Mucosa of gallbladder (tissue), 1 donor: ENCODE measurements around the gene S100A13. TPM values are rescaled to one million over a fixed set of nuclear protein-coding genes. Genes with fewer than 3 reads are reported as not detected.

ENCODE experiments used
- DNase-seq: peaks from one replicate; pipeline ENCODE4 v3.0.0-alpha.2; 2020; ENCODE audit warnings: low spot score
- total RNA-seq: library from RNA; stranded (reverse); gene quantifications from one replicate; pipeline ENCODE4 v1.2.1, GENCODE V29; 2021
- donor health status: DM: no; HTN: no; CAD: no.

S100A13 gene
- total RNA-seq, 1 donor from 2014 or later = 64.7 TPM

GRCh38 chr1:153627715-153628626 is 666 bp upstream of the S100A13 start, which contains the start of gene S100A1:
Gene S100A1 (plus strand): TSS chr1:153628434. CDS start chr1:153630522, 2,088 bp downstream.
- DNase-seq = no peak

- DNase-seq = no peak
Measured at GRCh38 chr1:153626477-153626903, 815 bp downstream of the S100A13 start.

GRCh38 chr1:153624965-153625611 is 2.2 kb downstream of the S100A13 start:
- no peak for DNase-seq

- no peak for DNase-seq
Measured at GRCh38 chr1:153623101-153623500, 4.2 kb downstream of the S100A13 start.

- no peak for DNase-seq
Measured at GRCh38 chr1:153619171-153619570, 8.1 kb downstream of the S100A13 start.

- peak; percentile 60 for DNase-seq
Measured at GRCh38 chr1:153617663-153618062, 9.6 kb downstream of the S100A13 start.

GRCh38 chr1:153616917-153617311 is 10.4 kb downstream of the S100A13 start:
- no peak for DNase-seq

- DNase-seq = peak; percentile 84
Measured at GRCh38 chr1:153616144-153616916, 11.0 kb downstream of the S100A13 start, which contains the start of gene S100A14. Gene S100A14 (minus strand): TSS chr1:153616325. CDS start chr1:153615858, 467 bp downstream.

- no peak for DNase-seq
Measured at GRCh38 chr1:153615406-153615805, 11.9 kb downstream of the S100A13 start.

- no peak for DNase-seq
Measured at GRCh38 chr1:153614906-153615305, 12.4 kb downstream of the S100A13 start.

- DNase-seq = no peak
Measured at GRCh38 chr1:153614189-153614900, 13.0 kb downstream of the S100A13 start.

- DNase-seq = no peak
Measured at GRCh38 chr1:153613406-153613805, 13.9 kb downstream of the S100A13 start.

- DNase-seq = peak; percentile 71
Measured at GRCh38 chr1:153612755-153613331, 14.5 kb downstream of the S100A13 start, which contains the start of gene S100A16. Gene S100A16 (minus strand): TSS chr1:153613137. CDS start chr1:153608151, 4,986 bp downstream.

- DNase-seq = no peak
Measured at GRCh38 chr1:153612111-153612754, 15.1 kb downstream of the S100A13 start.

GRCh38 chr1:153611356-153611755 is 15.9 kb downstream of the S100A13 start:
- no peak for DNase-seq

GRCh38 chr1:153610811-153611301 is 16.4 kb downstream of the S100A13 start:
- no peak for DNase-seq

GRCh38 chr1:153610334-153610733 is 17.0 kb downstream of the S100A13 start:
- DNase-seq = no peak

GRCh38 chr1:153609585-153609907 is 17.8 kb downstream of the S100A13 start:
- DNase-seq = no peak

GRCh38 chr1:153608742-153609584 is 18.3 kb downstream of the S100A13 start:
- peak; percentile 73 for DNase-seq
